ENCODE measurements around the gene KANTR.

KANTR gene

DNA sequence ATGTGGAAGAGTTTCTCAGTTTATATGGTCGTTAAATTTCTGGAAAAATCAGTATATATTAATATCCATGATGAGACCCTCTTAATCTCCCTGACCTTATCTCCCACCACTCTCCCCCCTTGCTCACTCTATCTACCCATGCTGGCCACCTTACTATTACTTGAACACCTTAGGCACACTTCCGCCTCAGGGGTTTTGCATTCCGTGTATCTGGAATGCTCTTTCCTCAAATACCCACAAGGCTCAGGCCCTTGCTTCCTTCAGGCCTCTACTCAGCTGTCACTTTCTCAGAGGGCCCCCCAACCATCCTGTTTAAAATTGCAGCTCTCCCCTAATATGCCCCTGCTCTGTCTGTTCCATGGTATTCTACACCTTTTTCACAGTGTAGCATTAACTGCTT lies 1.9 kb downstream of the KANTR start:
- H3K4me3 ChIP-seq (ENCODE audit: low read depth, low read length) = no peak overlapping the region
- TF ChIP-seq, protein P1, sequence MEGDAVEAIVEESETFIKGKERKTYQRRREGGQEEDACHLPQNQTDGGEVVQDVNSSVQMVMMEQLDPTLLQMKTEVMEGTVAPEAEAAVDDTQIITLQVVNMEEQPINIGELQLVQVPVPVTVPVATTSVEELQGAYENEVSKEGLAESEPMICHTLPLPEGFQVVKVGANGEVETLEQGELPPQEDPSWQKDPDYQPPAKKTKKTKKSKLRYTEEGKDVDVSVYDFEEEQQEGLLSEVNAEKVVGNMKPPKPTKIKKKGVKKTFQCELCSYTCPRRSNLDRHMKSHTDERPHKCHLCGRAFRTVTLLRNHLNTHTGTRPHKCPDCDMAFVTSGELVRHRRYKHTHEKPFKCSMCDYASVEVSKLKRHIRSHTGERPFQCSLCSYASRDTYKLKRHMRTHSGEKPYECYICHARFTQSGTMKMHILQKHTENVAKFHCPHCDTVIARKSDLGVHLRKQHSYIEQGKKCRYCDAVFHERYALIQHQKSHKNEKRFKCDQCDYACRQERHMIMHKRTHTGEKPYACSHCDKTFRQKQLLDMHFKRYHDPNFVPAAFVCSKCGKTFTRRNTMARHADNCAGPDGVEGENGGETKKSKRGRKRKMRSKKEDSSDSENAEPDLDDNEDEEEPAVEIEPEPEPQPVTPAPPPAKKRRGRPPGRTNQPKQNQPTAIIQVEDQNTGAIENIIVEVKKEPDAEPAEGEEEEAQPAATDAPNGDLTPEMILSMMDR (IDR thresholded peaks at IDR 0.05; ENCODE audit: low read depth, low read length) = no peak

DNA sequence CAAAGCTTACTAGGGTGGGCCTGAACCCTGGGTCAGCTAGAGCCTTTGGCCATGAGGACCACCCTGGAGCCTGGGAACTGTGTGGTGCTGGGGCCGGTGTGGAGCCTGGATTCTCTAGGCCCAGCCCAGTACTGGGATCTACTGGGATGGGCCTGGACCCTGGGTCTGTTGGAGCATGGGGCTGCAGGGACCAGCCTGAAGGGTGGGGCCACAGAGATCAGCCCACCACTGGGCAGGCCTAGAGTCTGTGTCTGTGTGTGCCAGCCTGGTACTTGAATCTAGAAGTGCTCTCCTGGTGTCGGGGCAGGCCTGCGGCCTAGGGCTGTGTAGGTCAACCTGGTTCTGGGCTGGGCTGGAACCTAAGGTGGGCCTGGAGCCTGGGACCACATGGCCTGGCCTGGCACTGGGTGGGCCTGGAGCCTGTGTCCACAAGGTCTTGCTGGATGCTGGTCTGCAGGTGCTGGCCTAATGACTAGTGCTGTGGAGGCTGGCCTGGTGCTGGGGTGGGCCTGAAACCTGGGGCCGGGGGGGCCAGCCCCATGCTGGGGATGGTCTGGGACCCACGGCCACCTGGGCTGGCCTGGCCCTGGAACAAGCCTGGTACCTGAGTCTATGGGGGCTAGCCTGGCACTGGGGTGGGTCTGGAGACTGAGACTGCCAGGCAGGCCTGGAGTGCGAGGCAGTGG lies 21.1 kb downstream of the KANTR start:
- TF ChIP-seq, protein P1 (IDR thresholded peaks at IDR 0.05; ENCODE audit: low read depth, low read length) = no peak
- no peak overlapping the region for H3K4me3 ChIP-seq (ENCODE audit: low read depth, low read length)

DNA sequence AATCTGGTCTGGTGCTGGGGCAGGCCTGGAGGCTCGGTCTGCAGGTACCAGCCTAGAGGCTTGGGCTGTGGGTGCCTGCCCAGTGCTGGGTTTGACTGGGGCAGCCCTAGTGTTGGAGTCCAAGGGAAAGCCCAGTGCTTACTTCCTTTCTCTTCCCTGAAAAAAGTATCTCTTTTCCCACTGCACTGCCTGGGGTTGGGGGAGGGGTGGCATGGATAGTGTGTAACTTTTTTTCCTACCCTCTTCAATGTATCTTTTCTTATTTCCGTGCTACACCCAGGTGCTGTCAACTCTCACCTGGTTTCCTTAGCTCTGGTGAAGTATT lies 21.6 kb downstream of the KANTR start:
- TF ChIP-seq, protein P1 (IDR thresholded peaks at IDR 0.05; ENCODE audit: low read depth, low read length) = no peak
- no peak overlapping the region for H3K4me3 ChIP-seq (ENCODE audit: low read depth, low read length)

DNA sequence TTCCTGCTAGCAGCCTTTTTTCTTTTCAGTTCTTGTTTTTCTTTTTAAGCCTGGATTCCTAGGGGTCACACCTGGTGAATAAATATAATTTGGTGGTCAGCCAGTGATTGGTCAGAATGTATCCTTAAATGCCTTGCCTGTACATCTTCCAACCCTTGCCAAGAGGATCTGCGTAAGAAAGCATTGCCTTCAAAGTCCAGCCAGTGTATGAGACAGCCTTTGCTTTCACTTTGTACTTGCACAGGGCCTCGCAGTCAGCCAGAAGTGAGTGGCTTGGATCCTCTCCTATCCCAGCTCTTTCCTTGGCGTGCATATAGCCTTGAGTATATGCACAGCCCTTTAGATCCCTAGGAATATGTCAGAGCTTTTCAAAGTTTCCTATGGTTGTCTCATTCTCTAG lies 22.2 kb downstream of the KANTR start:
- TF ChIP-seq, protein P1 (IDR thresholded peaks at IDR 0.05; ENCODE audit: low read depth, low read length) = no peak
- H3K4me3 ChIP-seq (ENCODE audit: low read depth, low read length) = peak overlapping the region; percentile 11

DNA sequence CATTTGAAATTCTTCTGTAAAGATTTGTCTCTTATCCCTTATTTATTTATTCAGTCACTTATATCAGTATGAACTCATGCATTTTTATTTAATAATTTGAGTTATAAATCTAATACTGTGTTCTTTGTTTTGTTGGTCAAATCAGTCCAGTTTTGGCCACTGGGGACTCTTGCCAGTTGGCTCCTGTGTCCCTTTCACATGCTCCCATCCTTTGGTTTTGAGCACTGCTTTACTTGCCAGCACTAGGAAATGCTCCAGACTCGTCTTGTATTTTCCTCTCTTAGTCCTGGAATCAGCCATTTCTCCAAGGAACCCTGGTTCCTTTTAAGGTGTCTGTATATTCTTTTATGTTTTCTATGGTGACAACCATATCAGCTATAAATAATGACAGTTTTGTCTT lies 28.1 kb downstream of the KANTR start:
- H3K4me3 ChIP-seq (ENCODE audit: low read depth, low read length) = no peak overlapping the region
- TF ChIP-seq, protein P1 (IDR thresholded peaks at IDR 0.05; ENCODE audit: low read depth, low read length) = no peak

DNA sequence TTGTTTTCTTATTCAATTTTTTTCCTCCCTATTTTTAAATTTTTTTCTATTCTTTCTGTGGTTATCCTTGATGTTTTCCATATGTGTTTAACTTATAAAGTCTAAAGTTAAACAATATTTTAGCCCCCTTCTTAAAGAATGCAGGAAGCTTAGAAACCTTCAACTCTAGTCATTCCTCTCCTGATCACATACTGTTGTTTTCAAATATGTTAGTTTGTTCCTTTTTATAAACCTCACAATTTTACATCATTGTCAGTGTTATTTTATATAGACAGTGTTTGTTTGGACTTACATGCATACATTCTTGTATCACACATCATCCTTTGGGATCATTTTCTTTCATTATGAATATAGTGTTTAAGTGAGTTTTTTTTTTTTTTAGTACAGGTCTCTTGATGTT lies 31.6 kb downstream of the KANTR start:
- H3K4me3 ChIP-seq (ENCODE audit: low read depth, low read length) = no peak overlapping the region
- TF ChIP-seq, protein P1 (IDR thresholded peaks at IDR 0.05; ENCODE audit: low read depth, low read length) = no peak

DNA sequence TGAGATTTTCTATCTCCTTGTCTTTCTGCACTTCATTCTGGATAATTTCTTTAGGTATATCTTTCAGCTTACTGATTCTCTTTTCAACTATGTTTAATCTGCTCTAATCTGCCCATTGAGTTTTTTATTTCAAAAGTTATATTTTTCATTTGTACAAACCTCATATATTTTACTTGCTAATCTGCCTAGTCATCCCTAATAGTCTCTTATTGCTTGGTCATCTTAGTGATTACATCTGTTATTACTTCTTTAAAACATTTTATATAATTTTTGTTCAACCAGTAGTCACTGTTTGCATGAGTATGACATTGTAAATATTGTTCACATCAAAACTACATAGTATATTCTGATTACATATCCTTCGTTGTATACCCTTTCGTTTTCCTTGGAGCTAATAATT lies 32.4 kb downstream of the KANTR start:
- TF ChIP-seq, protein P1 (IDR thresholded peaks at IDR 0.05; ENCODE audit: low read depth, low read length) = no peak

More for the DNA sequence above, 32.4 kb downstream of the KANTR start:
- H3K4me3 ChIP-seq (ENCODE audit: low read depth, low read length) = no peak overlapping the region

All from WI38 (cell line).